Trophoblast cell (in vitro differentiated cells and primary cell): ENCODE data around the gene PPFIA3.

Source experiments
- DNase-seq, 2 donors: peaks; one replicate each; pipeline ENCODE4 v3.0.0-alpha.2; 2016
- H2AFZ ChIP-seq: 2 replicates; pipeline ENCODE4 v1.6.1; 2013; ENCODE audit warnings: low read length, moderate library complexity, mild to moderate bottlenecking; ENCODE audit not compliant: insufficient read depth, poor library complexity
- H2AK5ac ChIP-seq: 2 replicates; pipeline ENCODE4 v1.6.1; 2013; ENCODE audit warnings: mild to moderate bottlenecking, low read length
- H2BK120ac ChIP-seq: 2 replicates; pipeline ENCODE4 v1.6.1; 2013; ENCODE audit warnings: low read length, mild to moderate bottlenecking, moderate library complexity; ENCODE audit not compliant: insufficient read depth, poor library complexity
- H2BK12ac ChIP-seq: 2 replicates; pipeline ENCODE4 v1.6.1; 2013; ENCODE audit warnings: mild to moderate bottlenecking, low read length, moderate library complexity
- H2BK5ac ChIP-seq: 2 replicates; pipeline ENCODE4 v1.6.1; 2013; ENCODE audit warnings: low read length, low read depth, moderate library complexity, mild to moderate bottlenecking; ENCODE audit not compliant: poor library complexity
- H3K14ac ChIP-seq: 2 replicates; pipeline ENCODE4 v1.6.1; 2013; ENCODE audit warnings: mild to moderate bottlenecking, low read length
- H3K18ac ChIP-seq: 2 replicates; pipeline ENCODE4 v1.6.1; 2013; ENCODE audit warnings: mild to moderate bottlenecking, low read length
- H3K23ac ChIP-seq: 2 replicates; pipeline ENCODE4 v1.6.1; 2013; ENCODE audit warnings: low read length
- H3K27ac ChIP-seq: 2 replicates; pipeline ENCODE4 v1.5.1; 2013; ENCODE audit warnings: low read depth, mild to moderate bottlenecking, inconsistent platforms, low read length, moderate library complexity
- H3K27me3 ChIP-seq: 2 replicates; pipeline ENCODE4 v1.6.1; 2013; ENCODE audit warnings: inconsistent platforms, mild to moderate bottlenecking, low read length, moderate library complexity; ENCODE audit not compliant: insufficient read depth
- H3K36me3 ChIP-seq, 2 experiments: 1 replicate in 1 of 2; 2 replicates in 1 of 2; pipeline ENCODE4 v1.6.1; 2013; ENCODE audit warnings: low read length in 2 of 2, mild to moderate bottlenecking in 2 of 2, moderate library complexity in 1 of 2; ENCODE audit not compliant: insufficient read depth in 2 of 2, control insufficient read depth in 1 of 2
- H3K4ac ChIP-seq: 2 replicates; pipeline ENCODE4 v1.6.1; 2013; ENCODE audit warnings: low read depth, mild to moderate bottlenecking, low read length, moderate library complexity
- H3K4me1 ChIP-seq, 2 experiments: 1 replicate in 1 of 2; 2 replicates in 1 of 2; pipeline ENCODE4 v1.6.1; 2013; ENCODE audit warnings: low read length in 2 of 2, mild to moderate bottlenecking in 2 of 2, moderate library complexity in 1 of 2; ENCODE audit not compliant: insufficient read depth in 2 of 2, control insufficient read depth in 1 of 2
- H3K4me2 ChIP-seq: 2 replicates; pipeline ENCODE4 v1.6.1; 2013; ENCODE audit warnings: inconsistent platforms, mild to moderate bottlenecking, low read length, moderate library complexity
- H3K4me3 ChIP-seq: 2 replicates; pipeline ENCODE4 v1.5.1; 2013; ENCODE audit warnings: mild to moderate bottlenecking, low read depth, low read length, inconsistent platforms
- H3K79me1 ChIP-seq: one replicate; pipeline ENCODE4 v1.6.1; 2013; ENCODE audit warnings: low read length
- H3K79me2 ChIP-seq: 2 replicates; pipeline ENCODE4 v1.6.1; 2013; ENCODE audit warnings: low read length, mild to moderate bottlenecking; ENCODE audit not compliant: control insufficient read depth, insufficient read depth, poor library complexity
- H3K9ac ChIP-seq: 2 replicates; pipeline ENCODE4 v1.6.1; 2013; ENCODE audit warnings: mild to moderate bottlenecking, low read length
- H3K9me3 ChIP-seq: 2 replicates; pipeline ENCODE4 v1.6.1; 2013; ENCODE audit warnings: low read depth, mild to moderate bottlenecking, control low read depth, inconsistent platforms, low read length; ENCODE audit not compliant: insufficient read depth
- H4K12ac ChIP-seq: 2 replicates; pipeline ENCODE4 v1.6.1; 2013; ENCODE audit warnings: low read depth, mild to moderate bottlenecking, low read length, moderate library complexity
- H4K8ac ChIP-seq: 2 replicates; pipeline ENCODE4 v1.6.1; 2013; ENCODE audit warnings: low read depth, mild to moderate bottlenecking, low read length, moderate library complexity
- H4K91ac ChIP-seq: one replicate; pipeline ENCODE4 v1.6.1; 2013; ENCODE audit warnings: low read depth, mild to moderate bottlenecking, low read length, moderate library complexity
- WGBS: extraction: QIAGEN DNeasy Blood & Tissue Kit; methylation state at CpG from one replicate; pipeline ENCODE4 v1.1.7; 2013; ENCODE audit warnings: missing lambda C conversion rate; ENCODE audit not compliant: insufficient read length, insufficient coverage; ENCODE audit errors: extremely low coverage; 5-methylcytosine and 5-hydroxymethylcytosine counted together

Gene PPFIA3

DNA sequence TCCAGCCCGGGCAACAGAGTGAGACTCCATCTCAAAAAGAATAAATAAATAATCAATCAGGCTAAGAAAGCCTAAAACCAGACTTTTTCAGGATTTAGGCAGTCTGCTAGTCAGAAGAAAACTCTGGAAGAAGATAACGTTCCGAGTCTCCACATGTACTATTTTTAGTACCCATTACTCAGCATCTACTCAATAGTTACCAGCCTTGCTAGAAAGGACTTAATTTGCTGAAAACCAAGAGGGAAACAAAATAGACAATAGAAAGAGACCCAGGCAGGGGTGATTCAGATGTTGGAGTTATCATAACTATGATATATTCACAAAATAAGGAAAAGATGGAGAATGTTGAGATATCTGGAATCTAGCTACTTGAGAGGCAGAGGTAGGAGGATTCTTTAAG is 8.8 kb upstream of the PPFIA3 start:
- no peak overlapping the region for H2AK5ac ChIP-seq
- no peak overlapping the region for H2AFZ ChIP-seq
- peaks cover 5% of the 10 kb centered on the region for H3K79me2 ChIP-seq
- no peak overlapping the region for H2BK5ac ChIP-seq
- H3K36me3 ChIP-seq = peaks cover 41% of the 10 kb centered on the region in 2 experiments
- no peaks in the 10 kb centered on the region for H3K27me3 ChIP-seq
- H3K4ac ChIP-seq = no peak overlapping the region
- WGBS = no CpG with 5 or more reads among the region's 3 CpGs
- H3K14ac ChIP-seq = no peak overlapping the region
- H2BK120ac ChIP-seq = no peak overlapping the region
- no peak overlapping the region for H4K91ac ChIP-seq
- no peak overlapping the region for H4K12ac ChIP-seq
- H3K9ac ChIP-seq = no peak overlapping the region
- H3K9me3 ChIP-seq = peaks cover 3% of the 10 kb centered on the region
- no peak overlapping the region for H2BK12ac ChIP-seq
- no peak overlapping the region for H3K4me3 ChIP-seq
- peaks cover 5 to 9% of the 10 kb centered on the region in 2 experiments for H3K4me1 ChIP-seq
- H3K79me1 ChIP-seq = peaks cover 8% of the 10 kb centered on the region
- no peak overlapping the region for H3K18ac ChIP-seq
- H3K4me2 ChIP-seq = no peak overlapping the region
- H3K27ac ChIP-seq = no peak overlapping the region
- DNase-seq = no peak
- H3K23ac ChIP-seq = no peak overlapping the region
- no peak overlapping the region for H4K8ac ChIP-seq

DNA sequence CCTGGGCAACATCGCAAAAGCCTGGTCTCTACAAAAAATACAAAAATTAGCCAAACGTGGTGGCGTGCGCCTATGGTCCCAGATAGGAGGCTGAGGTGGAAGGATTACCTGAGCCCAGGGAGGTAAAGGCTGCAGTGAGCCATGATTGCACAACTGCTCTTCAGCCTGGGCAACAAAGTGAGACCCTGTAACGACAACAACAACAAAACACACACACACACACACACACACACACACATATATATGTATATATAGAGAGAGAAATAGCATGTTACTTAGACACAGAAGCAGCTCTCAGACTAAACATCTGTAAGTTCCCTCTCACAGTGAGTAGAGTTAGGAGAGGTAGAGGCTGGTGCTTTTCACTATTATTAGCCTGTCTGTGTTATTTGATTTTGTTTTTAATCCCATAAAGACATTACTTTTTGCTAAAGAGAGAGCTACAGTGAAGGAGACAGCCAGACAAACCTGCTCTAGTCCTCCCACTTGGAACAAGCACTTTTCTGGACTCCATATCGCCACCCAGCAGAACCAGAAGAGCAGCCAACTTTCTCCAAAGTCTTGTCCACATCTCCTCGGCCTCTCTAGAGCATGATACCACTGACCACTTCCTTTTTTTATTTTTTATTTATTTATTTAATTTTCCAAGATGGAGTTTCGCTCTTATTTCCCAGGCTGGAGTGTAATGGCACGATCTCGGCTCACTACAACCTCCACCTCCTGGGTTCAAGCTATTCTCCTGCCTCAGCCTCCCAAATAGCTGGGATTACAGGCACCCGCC is 7.9 kb upstream of the PPFIA3 start:
- H2AFZ ChIP-seq = no peak overlapping the region
- H3K36me3 ChIP-seq = peaks cover 36 to 38% of the 10 kb centered on the region in 2 experiments
- H3K79me1 ChIP-seq = peaks cover 8% of the 10 kb centered on the region

DNA sequence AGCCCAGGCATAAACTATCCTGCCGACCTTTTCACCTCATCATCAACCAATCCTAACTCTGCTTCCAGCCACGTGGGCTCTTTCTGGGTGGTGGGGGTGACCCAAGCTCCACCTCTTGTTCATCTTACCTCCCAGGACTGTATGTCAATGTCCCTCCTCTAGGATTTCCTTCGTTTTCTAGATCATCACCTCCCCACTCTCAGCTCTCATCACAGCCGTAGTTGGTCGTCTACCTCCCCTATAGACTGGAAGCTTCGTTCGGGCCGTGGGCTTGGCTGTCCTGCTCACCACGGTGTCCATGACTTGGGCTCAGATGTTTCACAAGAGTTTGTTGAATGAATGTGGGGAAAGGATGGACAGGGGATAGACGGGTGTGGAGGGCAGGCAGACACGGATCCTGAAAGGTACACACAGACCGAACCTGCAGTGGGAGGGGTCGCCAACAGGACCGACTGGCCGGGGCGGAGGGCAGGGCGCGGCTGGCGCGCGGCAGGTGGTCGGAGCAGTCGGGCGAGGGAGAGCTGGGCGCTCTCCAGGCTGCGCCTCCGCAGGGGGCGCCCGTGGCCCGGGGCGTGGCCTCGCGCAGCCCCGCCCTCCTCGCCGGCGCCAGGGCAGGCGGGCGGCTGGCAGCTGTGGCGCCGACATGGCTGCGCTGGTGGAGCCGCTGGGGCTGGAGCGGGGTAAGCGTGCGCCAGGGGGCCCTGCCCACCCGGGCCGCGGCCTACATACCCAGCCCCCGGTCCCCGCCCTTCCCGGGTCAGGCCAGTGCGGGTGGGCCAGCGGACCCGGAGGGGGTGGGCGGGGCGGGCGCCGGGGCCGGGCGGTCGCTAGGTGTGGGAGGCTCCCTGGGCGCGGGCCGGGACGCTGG is 5.3 kb upstream of the PPFIA3 start, which contains the start of gene LIN7B:
Gene LIN7B (plus strand): TSS at position 609 of the 868 bp plus-strand sequence. CDS start 35 bp downstream, at position 644.
- Histone ChIP-seq H3K23ac (no peak within 1 kb of the TSS), H2BK12ac (peak within 1 kb of the TSS; percentile 8), H3K9ac (peak within 1 kb of the TSS; percentile 73), H3K27me3 (no peaks in the 10 kb centered on the region), H2AK5ac (peak within 1 kb of the TSS; percentile 71), H3K79me2 (peaks cover 7% of the 10 kb centered on the region), H2BK5ac (peak within 1 kb of the TSS; percentile 67), H4K8ac (peak within 1 kb of the TSS; percentile 34), H4K91ac (peak within 1 kb of the TSS; percentile 80), H3K4ac (peak within 1 kb of the TSS; percentile 34), H3K4me1 (peaks cover 10 to 20% of the 10 kb centered on the region in 2 experiments), H3K4me2 (peak within 1 kb of the TSS; percentile 96), H3K9me3 (peaks cover 3% of the 10 kb centered on the region), H2AFZ (peak within 1 kb of the TSS; percentile 53), H2BK120ac (peak within 1 kb of the TSS; percentile 67), H3K27ac (peak within 1 kb of the TSS; percentile 38), H3K14ac (peak within 1 kb of the TSS; percentile 63), H3K4me3 (peak within 1 kb of the TSS; percentile 80), H4K12ac (peak within 1 kb of the TSS; percentile 39), H3K36me3 (peaks cover 10 to 14% of the 10 kb centered on the region in 2 experiments), H3K18ac (peak within 1 kb of the TSS; percentile 48), H3K79me1 (peaks cover 13% of the 10 kb centered on the region)
- DNase-seq = peak; percentile 58 to 82
- WGBS = no CpG with 5 or more reads among the region's 66 CpGs

More for the DNA sequence above, 7.9 kb upstream of the PPFIA3 start:
- H2AK5ac ChIP-seq = no peak overlapping the region
- H3K23ac ChIP-seq = no peak overlapping the region
- H3K9ac ChIP-seq = no peak overlapping the region
- H3K4ac ChIP-seq = no peak overlapping the region
- H3K4me1 ChIP-seq = peaks cover 5 to 9% of the 10 kb centered on the region in 2 experiments
- no peak for DNase-seq
- H2BK12ac ChIP-seq = no peak overlapping the region
- no peak overlapping the region for H3K4me2 ChIP-seq
- no peak overlapping the region for H3K4me3 ChIP-seq
- H3K18ac ChIP-seq = no peak overlapping the region
- no peak overlapping the region for H2BK120ac ChIP-seq
- WGBS = no CpG with 5 or more reads among the region's 11 CpGs
- no peak overlapping the region for H4K91ac ChIP-seq
- peaks cover 3% of the 10 kb centered on the region for H3K9me3 ChIP-seq
- H3K79me2 ChIP-seq = peaks cover 5% of the 10 kb centered on the region
- H4K12ac ChIP-seq = no peak overlapping the region
- no peaks in the 10 kb centered on the region for H3K27me3 ChIP-seq
- no peak overlapping the region for H3K27ac ChIP-seq
- H3K14ac ChIP-seq = no peak overlapping the region
- no peak overlapping the region for H2BK5ac ChIP-seq
- H4K8ac ChIP-seq = no peak overlapping the region

DNA sequence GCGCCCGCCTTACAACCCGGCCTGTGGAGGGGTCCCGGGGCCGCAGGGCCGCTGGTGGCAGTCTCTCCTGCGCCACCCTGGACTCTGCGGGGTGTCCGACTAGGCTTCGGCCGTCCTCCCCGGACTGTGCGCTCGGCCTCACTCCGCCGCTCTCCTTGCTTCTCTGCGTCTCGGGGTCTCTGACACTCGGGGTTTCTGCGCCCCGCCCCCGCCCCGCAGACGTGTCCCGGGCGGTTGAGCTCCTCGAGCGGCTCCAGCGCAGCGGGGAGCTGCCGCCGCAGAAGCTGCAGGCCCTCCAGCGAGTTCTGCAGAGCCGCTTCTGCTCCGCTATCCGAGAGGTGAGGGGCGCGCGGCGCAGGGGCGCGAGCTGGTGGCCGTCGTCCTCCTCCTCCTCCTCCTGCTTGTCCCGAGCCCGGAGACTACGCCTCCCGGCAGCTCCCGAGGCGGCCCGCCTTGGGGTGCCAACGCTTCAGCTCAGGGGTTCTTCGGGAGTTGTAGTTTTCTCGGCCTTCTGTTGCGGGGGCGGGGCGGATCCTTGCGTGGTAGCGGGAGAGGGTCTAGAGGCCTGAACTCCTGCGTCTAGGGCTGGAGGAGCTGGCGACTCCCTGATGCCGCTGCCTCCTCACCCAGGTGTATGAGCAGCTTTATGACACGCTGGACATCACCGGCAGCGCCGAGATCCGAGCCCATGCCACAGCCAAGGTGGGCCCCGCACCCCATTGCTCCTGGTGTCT is 4.5 kb upstream of the PPFIA3 start:
- peaks cover 3% of the 10 kb centered on the region for H3K9me3 ChIP-seq

More for the DNA sequence above, 4.5 kb upstream of the PPFIA3 start:
- no peak for DNase-seq
- peak overlapping the region; percentile 34 for H3K4ac ChIP-seq
- peaks cover 13% of the 10 kb centered on the region for H3K79me1 ChIP-seq
- peak overlapping the region; percentile 67 for H2BK5ac ChIP-seq
- H4K8ac ChIP-seq = peak overlapping the region; percentile 34
- H4K12ac ChIP-seq = peak overlapping the region; percentile 39
- H4K91ac ChIP-seq = peak overlapping the region; percentile 80
- H2AFZ ChIP-seq = peak overlapping the region; percentile 53
- peak overlapping the region; percentile 80 for H3K4me3 ChIP-seq
- peaks cover 7% of the 10 kb centered on the region for H3K79me2 ChIP-seq
- H3K27me3 ChIP-seq = no peaks in the 10 kb centered on the region
- peak overlapping the region; percentile 8 for H2BK12ac ChIP-seq
- peak overlapping the region; percentile 48 for H3K18ac ChIP-seq
- H3K4me1 ChIP-seq = peaks cover 11 to 22% of the 10 kb centered on the region in 2 experiments
- peak overlapping the region; percentile 38 for H3K27ac ChIP-seq
- H3K36me3 ChIP-seq = peaks cover 4 to 8% of the 10 kb centered on the region in 2 experiments
- no peak overlapping the region for H3K23ac ChIP-seq
- peak overlapping the region; percentile 96 for H3K4me2 ChIP-seq
- H2AK5ac ChIP-seq = peak overlapping the region; percentile 71
- peak overlapping the region; percentile 67 for H2BK120ac ChIP-seq
- peak overlapping the region; percentile 63 for H3K14ac ChIP-seq
- H3K9ac ChIP-seq = peak overlapping the region; percentile 73
- no CpG with 5 or more reads among the region's 68 CpGs for WGBS
